DND-41 (cell line): ENCODE measurements around the gene ZBED2.

Experiments used
- ATAC-seq: fragments of 200-7000 bp; cut with Tn5 transposase; 3 replicates; pipeline ENCODE4 v1.9.1; 2021; ENCODE audit warnings: low read depth; ENCODE audit not compliant: insufficient read depth
- DNase-seq: peaks from one replicate; pipeline ENCODE4 v3.0.0-alpha.2; 2020
- H2AFZ ChIP-seq: 2 replicates; pipeline ENCODE4 v1.6.0; 2012; ENCODE audit warnings: low read depth, low read length
- H3K27ac ChIP-seq: 2 replicates; pipeline ENCODE4 v1.5.1; 2012; ENCODE audit warnings: low read length, inconsistent platforms
- H3K27me3 ChIP-seq: fragments of 200-600 bp; sonication (generic); 2 replicates; pipeline ENCODE4 v1.6.0; 2012; ENCODE audit warnings: low read length, mild to moderate bottlenecking, inconsistent platforms; ENCODE audit not compliant: insufficient read depth, poor library complexity
- H3K36me3 ChIP-seq: 2 replicates; pipeline ENCODE4 v1.5.1; 2012; ENCODE audit warnings: low read length, inconsistent platforms; ENCODE audit not compliant: insufficient read depth
- H3K4me1 ChIP-seq: 2 replicates; pipeline ENCODE4 v1.5.1; 2012; ENCODE audit warnings: mild to moderate bottlenecking, low read length; ENCODE audit not compliant: insufficient read depth
- H3K4me2 ChIP-seq: 2 replicates; pipeline ENCODE4 v1.6.0; 2012; ENCODE audit warnings: mild to moderate bottlenecking, moderate library complexity, low read length, inconsistent platforms; ENCODE audit not compliant: insufficient read depth
- H3K4me3 ChIP-seq, 2 experiments: fragments of 200-600 bp in 1 of 2; shearing (Covaris generic) in 1 of 2; 2 replicates each; pipeline ENCODE4 v1.5.1; 2012 to 2016; ENCODE audit warnings: inconsistent platforms in 2 of 2, low read length in 2 of 2, mild to moderate bottlenecking in 2 of 2, low read depth in 1 of 2, moderate library complexity in 1 of 2
- H3K79me2 ChIP-seq: 2 replicates; pipeline ENCODE4 v1.6.0; 2012; ENCODE audit warnings: low read length, inconsistent platforms; ENCODE audit not compliant: insufficient read depth
- H3K9ac ChIP-seq: 2 replicates; pipeline ENCODE4 v1.6.0; 2012; ENCODE audit warnings: low read depth, mild to moderate bottlenecking, inconsistent platforms, low read length, moderate library complexity
- H3K9me3 ChIP-seq: 2 replicates; pipeline ENCODE4 v1.5.1; 2012; ENCODE audit warnings: low read length, moderate library complexity, mild to moderate bottlenecking, inconsistent platforms; ENCODE audit not compliant: insufficient read depth, severe bottlenecking
- H4K20me1 ChIP-seq: 2 replicates; pipeline ENCODE4 v1.6.0; 2012; ENCODE audit warnings: low read length; ENCODE audit not compliant: insufficient read depth
- EZH2 ChIP-seq: IDR thresholded peaks from 3 replicates; pipeline ENCODE4 v1.6.1; 2012; ENCODE audit warnings: borderline replicate concordance, low read depth, mild to moderate bottlenecking, moderate library complexity, low read length, inconsistent platforms; ENCODE audit not compliant: severe bottlenecking
- TF ChIP-seq, protein P1 (sequence below): IDR thresholded peaks from 2 replicates; pipeline ENCODE4 v1.5.1; 2012; ENCODE audit warnings: borderline replicate concordance, low read length, moderate library complexity, mild to moderate bottlenecking; ENCODE audit not compliant: poor library complexity, severe bottlenecking; ENCODE audit errors: extremely low read depth

The ZBED2 gene, protein sequence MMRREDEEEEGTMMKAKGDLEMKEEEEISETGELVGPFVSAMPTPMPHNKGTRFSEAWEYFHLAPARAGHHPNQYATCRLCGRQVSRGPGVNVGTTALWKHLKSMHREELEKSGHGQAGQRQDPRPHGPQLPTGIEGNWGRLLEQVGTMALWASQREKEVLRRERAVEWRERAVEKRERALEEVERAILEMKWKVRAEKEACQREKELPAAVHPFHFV

DNA sequence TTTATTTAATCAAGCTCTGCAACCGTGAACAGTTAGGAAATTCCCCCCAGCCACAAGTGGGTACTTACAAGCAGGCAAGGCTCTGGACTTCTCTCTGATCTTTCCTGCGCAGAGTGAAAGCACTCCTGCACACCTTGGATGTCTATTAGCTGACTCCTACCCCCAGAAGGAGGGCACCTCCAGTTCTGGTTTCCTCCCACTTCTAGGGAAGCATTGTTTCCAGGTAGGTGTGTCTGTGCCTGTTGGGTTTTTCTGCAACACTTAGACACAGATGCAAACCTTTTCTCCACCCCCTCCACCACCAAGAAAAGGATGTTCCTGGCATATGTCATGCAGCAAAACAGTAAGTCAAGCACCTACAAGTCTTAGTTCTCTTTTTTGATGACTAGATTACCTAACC is at the start of gene ZBED2:
ZBED2 (minus strand) TSS at position 115 of the 400 bp plus-strand sequence. CDS start 1,145 bp downstream, outside the sequence.
- Histone ChIP-seq H3K4me1 (no peaks in the 10 kb centered on the region), H2AFZ (no peak within 1 kb of the TSS), H3K36me3 (peaks cover 81% of the 10 kb centered on the region), H3K4me2 (no peak within 1 kb of the TSS), H3K9ac (no peak within 1 kb of the TSS), H3K9me3 (no peaks in the 10 kb centered on the region), H4K20me1 (no peaks in the 10 kb centered on the region), H3K79me2 (no peaks in the 10 kb centered on the region), H3K4me3 (no peak within 1 kb of the TSS), H3K27me3 (no peaks in the 10 kb centered on the region), H3K27ac (no peak within 1 kb of the TSS)
- ATAC-seq (no peak), DNase-seq (no peak)
- TF ChIP-seq, protein P1, sequence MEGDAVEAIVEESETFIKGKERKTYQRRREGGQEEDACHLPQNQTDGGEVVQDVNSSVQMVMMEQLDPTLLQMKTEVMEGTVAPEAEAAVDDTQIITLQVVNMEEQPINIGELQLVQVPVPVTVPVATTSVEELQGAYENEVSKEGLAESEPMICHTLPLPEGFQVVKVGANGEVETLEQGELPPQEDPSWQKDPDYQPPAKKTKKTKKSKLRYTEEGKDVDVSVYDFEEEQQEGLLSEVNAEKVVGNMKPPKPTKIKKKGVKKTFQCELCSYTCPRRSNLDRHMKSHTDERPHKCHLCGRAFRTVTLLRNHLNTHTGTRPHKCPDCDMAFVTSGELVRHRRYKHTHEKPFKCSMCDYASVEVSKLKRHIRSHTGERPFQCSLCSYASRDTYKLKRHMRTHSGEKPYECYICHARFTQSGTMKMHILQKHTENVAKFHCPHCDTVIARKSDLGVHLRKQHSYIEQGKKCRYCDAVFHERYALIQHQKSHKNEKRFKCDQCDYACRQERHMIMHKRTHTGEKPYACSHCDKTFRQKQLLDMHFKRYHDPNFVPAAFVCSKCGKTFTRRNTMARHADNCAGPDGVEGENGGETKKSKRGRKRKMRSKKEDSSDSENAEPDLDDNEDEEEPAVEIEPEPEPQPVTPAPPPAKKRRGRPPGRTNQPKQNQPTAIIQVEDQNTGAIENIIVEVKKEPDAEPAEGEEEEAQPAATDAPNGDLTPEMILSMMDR: no peak
- no peak for TF ChIP-seq EZH2

DNA sequence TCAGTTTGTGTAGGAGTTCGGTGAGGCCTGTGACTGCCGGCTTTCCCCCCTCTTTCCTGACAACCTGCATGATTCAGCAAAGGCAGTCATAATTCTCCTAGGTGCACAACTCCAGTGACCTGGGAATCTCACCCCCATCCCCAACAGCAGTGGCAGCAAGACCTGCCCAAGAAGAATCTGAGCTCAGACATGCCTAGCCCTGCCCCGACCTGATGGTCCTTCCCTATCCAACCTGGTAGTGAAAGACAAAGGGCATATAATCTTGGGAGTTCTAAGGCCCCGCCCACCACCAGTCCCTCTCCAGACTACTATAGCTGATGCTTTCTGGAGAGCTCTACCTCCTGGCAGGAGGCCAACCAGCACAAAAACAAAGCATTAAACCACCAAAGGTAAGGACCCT is 44.2 kb upstream of the ZBED2 start:
- no peak for ATAC-seq
- H3K4me3 ChIP-seq: no peak overlapping the region
- peaks cover 10% of the 10 kb centered on the region for H3K9me3 ChIP-seq
- TF ChIP-seq, protein P1: no peak
- no peak for TF ChIP-seq EZH2
- no peaks in the 10 kb centered on the region for H3K27me3 ChIP-seq
- no peak overlapping the region for H3K9ac ChIP-seq
- DNase-seq: no peak
- no peak overlapping the region for H2AFZ ChIP-seq
- H3K79me2 ChIP-seq: no peaks in the 10 kb centered on the region
- H3K36me3 ChIP-seq: peaks cover 48% of the 10 kb centered on the region
- no peaks in the 10 kb centered on the region for H3K4me1 ChIP-seq
- no peaks in the 10 kb centered on the region for H4K20me1 ChIP-seq
- no peak overlapping the region for H3K27ac ChIP-seq
- H3K4me2 ChIP-seq: no peak overlapping the region

DNA sequence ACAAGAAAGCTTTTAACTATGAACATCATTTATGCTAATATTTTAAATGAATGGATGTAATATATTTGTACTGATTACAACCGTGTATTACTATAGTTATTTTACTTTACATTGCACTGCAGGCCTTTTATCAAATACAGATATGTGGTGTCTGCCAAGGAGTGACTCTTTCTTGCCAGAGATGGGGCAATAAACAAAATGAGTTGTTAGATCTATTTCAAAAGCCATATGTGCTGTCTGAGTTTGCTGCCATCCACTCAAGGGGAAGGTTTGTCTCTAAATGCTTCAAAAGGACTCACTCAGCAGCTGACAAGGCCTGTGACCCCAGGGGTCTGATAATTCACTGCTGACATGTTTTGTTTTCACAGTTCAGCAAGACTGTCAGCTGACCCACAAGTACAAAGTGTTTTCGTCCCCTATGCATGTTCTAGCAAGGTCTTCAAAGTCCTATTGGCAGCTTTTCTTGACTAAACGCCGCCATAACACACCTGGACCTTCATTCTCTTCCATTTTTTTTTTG is 41.3 kb upstream of the ZBED2 start:
- Histone ChIP-seq H3K4me2 (no peak overlapping the region), H2AFZ (no peak overlapping the region), H3K4me1 (no peaks in the 10 kb centered on the region), H3K36me3 (peaks cover 51% of the 10 kb centered on the region), H3K79me2 (no peaks in the 10 kb centered on the region), H3K27me3 (no peaks in the 10 kb centered on the region), H3K9me3 (peaks cover 6% of the 10 kb centered on the region), H3K27ac (no peak overlapping the region), H3K9ac (no peak overlapping the region), H4K20me1 (no peaks in the 10 kb centered on the region), H3K4me3 (no peak overlapping the region)
- ATAC-seq: no peak
- DNase-seq: no peak
- TF ChIP-seq EZH2: no peak
- TF ChIP-seq, protein P1: no peak
